Stimulated activated naive CD8-positive, alpha-beta T cell treated with anti-CD3 and anti-CD28 coated beads, Interleukin-15, Interleukin-2, amounts not matched to agents 100 ng/mL and 50 ng/mL, for 24 hours (primary cell): Measurements from ENCODE around the gene CCDC9.
"Not testable (repeated sequence)": the region's sequence is repeated elsewhere in the genome, so short reads cannot be mapped to it uniquely, and the experiment has no call there.

Experiments
- H3K27ac Mint-ChIP-seq: one replicate; pipeline ENCODE4 v1.8.0; 2021; ENCODE audit warnings: mild to moderate bottlenecking, mixed read lengths
- H3K27me3 Mint-ChIP-seq: one replicate; pipeline ENCODE4 v1.8.0; 2021; ENCODE audit warnings: mixed read lengths
- H3K36me3 Mint-ChIP-seq: one replicate; pipeline ENCODE4 v1.8.0; 2021; ENCODE audit warnings: low read depth, mixed read lengths
- H3K4me1 Mint-ChIP-seq: one replicate; pipeline ENCODE4 v1.8.0; 2021; ENCODE audit warnings: low read depth, mixed read lengths
- H3K4me3 Mint-ChIP-seq: one replicate; pipeline ENCODE4 v1.8.0; 2021; ENCODE audit warnings: mild to moderate bottlenecking, mixed read lengths
- H3K9me3 Mint-ChIP-seq: one replicate; pipeline ENCODE4 v1.8.0; 2021; ENCODE audit warnings: mixed read lengths

CCDC9 gene

DNA sequence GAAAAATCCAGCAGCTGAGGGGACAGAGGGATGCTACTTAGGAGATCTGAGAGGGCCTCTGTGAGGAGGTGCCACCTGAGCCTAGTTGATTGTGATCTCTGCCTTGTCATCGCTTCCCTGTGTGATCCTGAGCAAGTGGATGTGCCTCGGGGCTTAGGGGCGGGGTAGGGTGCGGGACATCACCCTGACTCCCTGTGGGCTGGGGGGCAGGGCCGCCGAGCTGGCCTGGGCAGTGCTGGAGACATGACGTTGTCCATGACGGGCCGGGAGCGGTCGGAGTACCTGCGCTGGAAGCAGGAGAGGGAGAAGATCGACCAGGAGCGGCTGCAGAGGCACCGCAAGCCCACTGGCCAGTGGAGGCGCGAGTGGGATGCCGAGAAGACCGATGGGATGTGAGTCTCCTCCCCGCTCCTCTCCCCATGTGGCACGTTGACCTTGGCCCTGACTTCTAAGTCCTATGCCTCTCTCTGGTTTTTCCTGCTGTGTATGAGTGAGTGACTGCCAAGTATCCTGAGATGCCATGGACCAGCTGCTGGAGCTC is 10.1 kb downstream of the CCDC9 start:
- H3K36me3 Mint-ChIP-seq: peaks cover 43% of the 10 kb centered on the region
- no peak overlapping the region for H3K4me3 Mint-ChIP-seq

DNA sequence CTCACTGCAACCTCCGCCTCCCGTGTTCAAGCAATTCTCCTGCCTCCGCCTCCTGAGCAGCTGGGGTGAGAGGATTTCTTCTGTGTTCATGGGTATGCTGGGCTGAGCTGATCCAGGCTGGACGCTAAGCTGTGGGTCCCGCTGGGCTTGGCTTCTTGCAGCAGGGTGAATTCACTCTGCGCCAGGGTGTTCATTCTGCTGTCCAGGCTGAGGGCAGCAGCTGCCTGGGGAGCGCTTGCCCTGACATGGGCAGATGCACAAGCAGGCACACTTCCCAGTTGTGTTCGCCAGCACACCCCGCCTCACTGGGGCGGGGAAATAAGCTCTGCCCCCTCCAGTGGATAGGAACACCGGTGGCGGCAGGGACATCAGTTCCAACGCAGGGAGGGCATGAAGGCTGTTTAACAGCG is 11.0 kb downstream of the CCDC9 start:
- Mint-ChIP-seq H3K27me3 (no peaks in the 10 kb centered on the region), H3K27ac (peak overlapping the region; percentile 40), H3K4me3 (no peak overlapping the region), H3K36me3 (peaks cover 41% of the 10 kb centered on the region), H3K4me1 (peaks cover 2% of the 10 kb centered on the region), H3K9me3 (no peaks in the 10 kb centered on the region)

More for the DNA sequence above, 10.1 kb downstream of the CCDC9 start:
- Mint-ChIP-seq H3K9me3 (no peaks in the 10 kb centered on the region), H3K4me1 (no peaks in the 10 kb centered on the region), H3K27ac (no peak overlapping the region), H3K27me3 (no peaks in the 10 kb centered on the region)

DNA sequence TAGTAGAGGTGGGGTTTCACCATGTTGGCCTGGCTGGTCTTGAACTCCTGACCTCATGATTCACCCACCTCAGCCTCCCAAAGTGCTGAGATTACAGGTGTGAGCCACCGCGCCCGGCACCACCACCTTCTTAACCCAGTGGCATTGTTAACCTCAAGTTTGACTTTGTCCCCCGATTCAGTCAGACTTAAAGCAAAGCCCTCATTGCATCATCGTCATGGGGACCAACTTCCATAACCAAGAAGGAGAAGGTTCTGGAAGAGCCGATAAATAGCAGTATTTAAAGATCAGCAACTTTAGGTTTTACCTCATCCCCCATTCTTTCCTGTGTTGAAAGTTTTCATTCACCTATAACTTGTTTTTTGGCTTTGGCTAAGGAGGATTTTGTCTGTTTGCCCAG is 11.7 kb downstream of the CCDC9 start:
- H3K9me3 Mint-ChIP-seq: no peaks in the 10 kb centered on the region
- H3K4me1 Mint-ChIP-seq: peaks cover 8% of the 10 kb centered on the region
- H3K27ac Mint-ChIP-seq: no peak overlapping the region
- H3K4me3 Mint-ChIP-seq: no peak overlapping the region
- H3K36me3 Mint-ChIP-seq: peaks cover 39% of the 10 kb centered on the region
- H3K27me3 Mint-ChIP-seq: no peaks in the 10 kb centered on the region

DNA sequence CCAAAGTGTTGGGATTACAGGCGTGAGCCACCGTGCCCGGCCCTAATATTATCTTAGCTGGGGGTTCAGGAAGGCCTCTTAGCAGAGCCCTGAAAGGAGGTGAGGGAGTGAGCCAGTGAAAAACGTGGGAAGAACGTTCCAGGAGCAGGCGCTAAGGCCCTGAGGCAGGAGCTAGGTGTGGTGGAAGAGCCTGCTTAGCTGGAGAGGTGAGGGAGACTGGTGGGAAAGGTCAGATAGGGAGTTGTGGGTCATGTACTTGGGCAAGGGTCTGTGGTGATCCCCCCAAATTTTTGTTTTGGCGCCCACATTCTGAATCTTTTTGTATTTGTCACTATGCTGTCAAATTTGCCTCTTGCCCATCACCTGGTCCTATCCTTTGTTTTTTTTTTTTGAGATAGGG is 13.3 kb downstream of the CCDC9 start:
- H3K4me1 Mint-ChIP-seq: peaks cover 9% of the 10 kb centered on the region
- H3K27me3 Mint-ChIP-seq: no peaks in the 10 kb centered on the region
- H3K4me3 Mint-ChIP-seq: no peak overlapping the region
- peaks cover 33% of the 10 kb centered on the region for H3K36me3 Mint-ChIP-seq
- no peaks in the 10 kb centered on the region for H3K9me3 Mint-ChIP-seq
- H3K27ac Mint-ChIP-seq: no peak overlapping the region

DNA sequence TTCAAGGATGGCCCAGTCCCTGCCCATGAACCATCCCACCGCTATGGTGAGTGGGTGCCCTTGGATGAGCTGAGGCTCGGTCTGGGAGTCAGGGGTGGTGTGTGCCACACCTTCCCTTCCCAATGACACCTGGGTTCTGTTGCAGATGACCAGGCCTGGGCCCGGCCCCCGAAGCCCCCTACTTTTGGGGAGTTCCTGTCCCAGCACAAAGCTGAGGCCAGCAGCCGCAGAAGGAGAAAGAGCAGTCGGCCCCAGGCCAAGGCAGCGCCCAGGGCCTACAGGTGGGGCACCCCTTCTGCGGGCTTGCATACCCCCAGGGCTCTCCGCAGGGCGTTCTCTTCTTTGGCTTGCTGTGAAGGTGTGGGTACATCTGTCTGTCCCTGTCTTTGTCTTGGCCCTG is 14.1 kb downstream of the CCDC9 start:
- no peak overlapping the region for H3K4me3 Mint-ChIP-seq
- H3K9me3 Mint-ChIP-seq: no peaks in the 10 kb centered on the region
- no peak overlapping the region for H3K27ac Mint-ChIP-seq
- H3K4me1 Mint-ChIP-seq: peaks cover 12% of the 10 kb centered on the region
- peaks cover 31% of the 10 kb centered on the region for H3K36me3 Mint-ChIP-seq
- H3K27me3 Mint-ChIP-seq: no peaks in the 10 kb centered on the region

DNA sequence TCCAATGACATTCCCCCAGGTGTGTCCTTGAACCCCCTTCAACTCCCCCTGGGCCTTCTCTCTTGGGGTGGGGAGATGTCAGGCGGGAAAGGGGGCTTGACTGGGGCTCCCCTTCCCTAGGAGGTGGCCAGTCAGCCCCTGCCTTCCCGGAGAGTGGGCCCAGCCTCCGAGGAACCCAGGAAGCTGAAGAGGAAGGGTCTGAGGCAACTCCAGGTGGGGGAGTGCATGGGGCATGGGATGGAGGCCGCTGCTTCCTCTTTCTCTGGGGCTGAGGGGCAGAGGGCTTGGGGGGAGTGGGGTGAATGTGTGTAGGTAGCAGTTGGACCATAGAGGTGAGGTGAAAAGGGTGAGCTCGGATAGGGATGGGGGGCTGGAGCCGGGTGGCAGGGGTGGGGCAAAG is 15.6 kb downstream of the CCDC9 start:
- H3K36me3 Mint-ChIP-seq: peaks cover 24% of the 10 kb centered on the region
- peak overlapping the region; percentile 91 for H3K4me3 Mint-ChIP-seq

DNA sequence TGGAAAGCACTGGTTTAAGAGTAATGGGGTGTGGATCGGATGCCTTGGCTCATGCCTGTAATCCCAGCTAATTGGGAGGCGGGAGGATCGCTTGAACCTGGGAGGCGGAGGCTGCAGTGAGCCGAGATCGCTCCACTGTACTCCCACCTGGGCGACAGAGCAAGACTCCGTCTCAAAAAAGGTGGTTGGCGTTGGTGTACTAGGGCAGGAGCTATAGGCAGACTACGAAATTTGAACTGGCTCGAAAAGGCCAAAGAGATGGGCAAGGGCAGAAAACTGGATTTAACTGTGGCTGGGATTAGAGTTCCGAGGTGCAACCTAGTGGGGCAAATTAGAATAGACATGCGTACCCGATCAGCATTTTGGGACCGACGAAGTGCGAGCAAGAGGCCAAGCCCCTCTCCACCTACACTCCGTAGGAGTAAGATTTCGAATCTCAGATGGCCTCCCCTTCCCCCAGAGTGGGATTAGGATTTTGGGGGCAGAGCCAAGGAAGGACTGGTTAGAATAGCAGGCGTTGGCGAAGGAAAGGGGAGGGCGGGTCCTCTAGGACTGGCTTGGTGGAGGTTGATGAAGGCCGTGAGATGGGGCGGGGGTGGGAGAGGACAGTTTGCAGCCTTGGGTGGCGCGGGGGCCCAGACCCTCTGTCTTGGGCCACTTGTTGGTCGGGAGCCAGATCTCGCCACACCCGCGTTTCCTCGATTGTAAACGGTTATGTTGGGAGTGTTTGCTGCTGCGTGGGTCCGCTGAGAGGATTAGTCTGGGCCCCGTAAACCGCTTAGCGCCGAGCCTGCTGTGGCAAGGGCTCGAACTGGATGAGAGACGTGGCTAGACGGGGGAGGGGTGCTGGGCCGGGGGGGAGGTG is 16.4 kb downstream of the CCDC9 start:
- peak overlapping the region; percentile 84 for H3K27ac Mint-ChIP-seq
- peaks cover 19% of the 10 kb centered on the region for H3K36me3 Mint-ChIP-seq

More for the DNA sequence above, 15.6 kb downstream of the CCDC9 start:
- Mint-ChIP-seq H3K27me3 (no peaks in the 10 kb centered on the region), H3K9me3 (no peaks in the 10 kb centered on the region), H3K27ac (no peak overlapping the region), H3K4me1 (peaks cover 17% of the 10 kb centered on the region)

DNA sequence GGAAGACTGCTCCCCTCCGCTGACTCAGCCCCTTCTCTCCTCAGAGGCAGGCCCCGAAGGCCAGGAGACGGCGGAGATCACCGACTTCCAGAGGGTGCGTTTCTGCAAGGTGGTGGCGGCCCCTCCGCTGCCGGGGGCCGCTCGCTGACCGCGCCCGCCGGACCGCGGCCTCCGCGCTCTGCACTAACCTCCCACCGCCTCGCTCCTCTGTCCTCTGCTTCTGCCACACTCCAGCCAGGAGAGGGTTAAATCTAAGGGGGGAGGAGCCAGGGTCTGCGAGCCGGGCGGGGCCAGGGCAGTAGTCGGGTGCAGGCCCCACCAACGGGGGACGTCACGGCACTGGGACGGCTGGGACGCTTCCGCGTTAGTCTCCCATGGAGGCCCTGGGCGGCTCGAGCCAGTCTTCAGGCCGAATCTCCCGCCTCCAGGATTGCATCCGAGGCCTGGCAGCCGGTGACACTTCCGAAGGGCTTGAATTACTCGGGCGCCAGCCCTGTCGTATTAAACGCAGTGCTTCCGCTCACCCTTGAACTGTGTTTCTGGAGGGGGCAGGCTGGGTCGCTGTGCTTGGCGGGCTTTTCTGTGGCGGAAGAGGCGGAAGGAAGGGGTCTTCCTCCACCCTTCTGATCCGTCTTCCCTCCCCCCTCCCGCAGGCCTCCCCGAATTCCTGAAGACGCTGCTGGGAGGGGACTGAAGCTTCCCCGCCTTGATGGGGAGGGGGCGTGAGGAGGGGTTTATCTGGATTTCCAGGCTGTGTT is 17.2 kb downstream of the CCDC9 start:
- peaks cover 11% of the 10 kb centered on the region for H3K36me3 Mint-ChIP-seq
- H3K27ac Mint-ChIP-seq: peak overlapping the region; percentile 99
- H3K4me3 Mint-ChIP-seq: peak overlapping the region; percentile 91
- no peaks in the 10 kb centered on the region for H3K9me3 Mint-ChIP-seq
- H3K4me1 Mint-ChIP-seq: peaks cover 17% of the 10 kb centered on the region
- no peaks in the 10 kb centered on the region for H3K27me3 Mint-ChIP-seq

More for the DNA sequence above, 16.4 kb downstream of the CCDC9 start:
- H3K27me3 Mint-ChIP-seq: no peaks in the 10 kb centered on the region
- no peaks in the 10 kb centered on the region for H3K9me3 Mint-ChIP-seq
- H3K4me1 Mint-ChIP-seq: peaks cover 17% of the 10 kb centered on the region
- H3K4me3 Mint-ChIP-seq: peak overlapping the region; percentile 91

DNA sequence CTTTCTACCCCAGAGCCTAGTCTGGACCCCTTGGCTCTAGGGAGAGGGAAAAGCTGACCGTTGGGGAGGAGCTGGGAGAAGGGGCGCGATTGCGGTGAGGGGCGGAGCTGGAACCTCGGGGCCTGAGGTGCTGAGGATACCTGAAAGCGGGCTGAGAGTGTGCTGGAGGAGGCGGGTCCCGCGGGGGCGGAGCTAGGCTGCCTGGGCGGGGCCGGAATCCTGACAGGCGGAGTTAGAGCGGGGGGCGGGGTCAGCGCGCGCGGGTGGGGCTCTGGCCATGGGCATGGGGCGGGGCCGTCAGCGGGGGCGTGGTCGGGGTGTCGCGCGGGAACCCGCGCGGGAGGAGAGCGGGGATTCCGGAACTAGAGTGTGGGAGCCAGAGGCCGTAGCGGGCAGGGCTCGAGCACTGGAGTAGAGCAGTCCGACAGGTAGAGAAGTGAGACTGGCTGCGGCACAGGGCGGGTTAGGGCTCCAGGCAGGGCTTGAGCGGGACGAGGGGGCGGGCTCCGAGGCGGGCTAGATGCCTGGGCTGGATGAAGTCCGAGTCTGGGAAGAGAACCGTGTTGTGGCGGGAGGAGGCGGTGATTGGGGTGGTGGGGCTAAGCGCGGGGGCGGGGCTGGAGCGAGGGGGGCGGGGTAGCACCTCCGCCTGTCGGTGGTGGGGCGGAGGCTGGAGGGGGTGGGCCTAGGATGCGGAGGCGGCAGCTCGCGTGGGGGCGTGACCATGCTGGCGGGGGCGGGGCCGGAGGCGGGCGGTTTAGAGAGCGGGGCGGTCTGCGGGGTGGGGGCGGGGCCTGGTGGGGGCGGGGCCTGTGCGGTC is 18.0 kb downstream of the CCDC9 start, which contains the start of gene INAFM1:
TSS of gene INAFM1 (plus strand) at position 815 of the 820 bp plus-strand sequence. CDS start 35 bp downstream, outside the sequence.
- peaks cover 17% of the 10 kb centered on the region for H3K4me1 Mint-ChIP-seq
- no peaks in the 10 kb centered on the region for H3K9me3 Mint-ChIP-seq
- peaks cover 11% of the 10 kb centered on the region for H3K36me3 Mint-ChIP-seq
- H3K27ac Mint-ChIP-seq: peak within 1 kb of the TSS; percentile 99
- peak within 1 kb of the TSS; percentile 91 for H3K4me3 Mint-ChIP-seq
- H3K27me3 Mint-ChIP-seq: no peaks in the 10 kb centered on the region

DNA sequence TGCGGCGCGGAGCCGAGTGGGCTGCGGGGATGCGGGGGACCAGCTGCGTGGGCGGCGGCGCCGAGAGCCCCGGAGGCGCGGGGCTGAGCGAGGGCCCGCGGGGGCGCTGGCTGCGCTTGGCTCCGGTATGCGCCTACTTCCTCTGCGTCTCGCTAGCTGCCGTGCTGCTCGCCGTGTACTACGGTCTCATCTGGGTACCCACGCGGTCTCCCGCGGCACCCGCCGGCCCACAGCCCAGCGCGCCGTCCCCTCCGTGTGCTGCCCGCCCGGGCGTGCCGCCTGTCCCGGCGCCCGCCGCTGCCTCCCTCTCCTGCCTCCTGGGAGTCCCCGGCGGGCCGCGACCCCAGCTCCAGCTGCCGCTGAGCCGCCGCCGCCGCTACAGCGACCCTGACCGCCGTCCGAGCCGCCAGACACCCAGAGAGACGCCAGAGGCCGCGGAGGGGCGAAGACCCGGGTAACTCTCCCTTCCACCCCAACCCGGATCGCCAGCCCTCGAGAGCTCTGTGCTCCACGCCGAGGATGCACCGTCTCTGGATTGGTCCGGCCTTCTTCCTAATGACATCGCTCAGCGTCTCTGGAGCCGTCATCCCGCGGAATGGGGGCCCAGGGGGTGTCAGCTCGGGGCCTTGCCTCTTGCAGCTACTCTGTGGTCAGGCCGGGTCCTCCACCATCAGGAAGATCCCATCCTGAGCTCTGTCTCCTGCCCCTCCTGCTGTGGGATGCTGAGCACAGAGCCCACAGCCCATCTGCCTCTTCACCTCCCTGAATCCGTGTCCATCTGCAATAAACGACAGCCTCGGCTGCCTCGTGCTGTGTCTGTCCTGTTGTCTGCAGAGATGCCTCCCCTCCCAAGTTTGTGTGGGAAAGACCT is 18.8 kb downstream of the CCDC9 start:
- peak overlapping the region; percentile 79 for H3K4me3 Mint-ChIP-seq
- H3K27ac Mint-ChIP-seq: peak overlapping the region; percentile 26
- H3K4me1 Mint-ChIP-seq: peaks cover 17% of the 10 kb centered on the region
- H3K36me3 Mint-ChIP-seq: peaks cover 11% of the 10 kb centered on the region
- H3K27me3 Mint-ChIP-seq: no peaks in the 10 kb centered on the region
- no peaks in the 10 kb centered on the region for H3K9me3 Mint-ChIP-seq

DNA sequence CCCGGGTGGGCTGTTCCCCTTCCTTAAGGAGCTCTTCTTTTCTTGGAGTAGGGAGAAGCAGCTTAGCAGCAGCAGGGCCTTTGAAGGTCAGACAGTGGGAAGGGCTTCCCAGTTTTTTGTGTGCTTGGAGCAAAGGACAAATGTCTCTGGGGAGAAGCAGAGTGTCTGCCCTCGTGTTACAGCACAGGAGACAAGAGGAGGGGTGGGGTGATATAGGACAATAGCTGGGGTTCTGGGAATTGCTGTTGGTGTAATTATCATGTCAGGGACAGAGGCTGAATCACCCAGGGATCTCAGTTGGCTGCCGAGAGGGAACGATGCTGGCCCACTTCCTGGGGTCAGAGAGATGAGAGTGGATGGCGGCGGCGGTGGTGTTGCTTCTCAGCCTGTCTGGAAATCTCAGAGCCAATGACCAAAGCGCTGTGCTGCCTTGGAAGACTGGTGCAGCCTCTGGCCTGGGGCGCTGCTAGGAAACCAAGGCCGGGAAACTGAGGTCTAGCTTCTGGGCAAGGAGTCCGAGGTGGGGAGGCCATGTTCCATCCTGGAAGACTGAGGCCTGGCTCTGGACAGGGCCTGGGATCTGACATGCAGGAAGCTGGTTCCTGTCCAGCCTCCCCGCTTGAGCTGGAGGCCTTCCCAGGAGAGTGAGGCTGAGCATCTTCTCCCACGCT is 19.6 kb downstream of the CCDC9 start:
- Mint-ChIP-seq H3K4me1 (peaks cover 17% of the 10 kb centered on the region), H3K27ac (peak overlapping the region; percentile 26), H3K36me3 (peaks cover 7% of the 10 kb centered on the region), H3K9me3 (no peaks in the 10 kb centered on the region), H3K27me3 (no peaks in the 10 kb centered on the region), H3K4me3 (peak overlapping the region; percentile 79)

DNA sequence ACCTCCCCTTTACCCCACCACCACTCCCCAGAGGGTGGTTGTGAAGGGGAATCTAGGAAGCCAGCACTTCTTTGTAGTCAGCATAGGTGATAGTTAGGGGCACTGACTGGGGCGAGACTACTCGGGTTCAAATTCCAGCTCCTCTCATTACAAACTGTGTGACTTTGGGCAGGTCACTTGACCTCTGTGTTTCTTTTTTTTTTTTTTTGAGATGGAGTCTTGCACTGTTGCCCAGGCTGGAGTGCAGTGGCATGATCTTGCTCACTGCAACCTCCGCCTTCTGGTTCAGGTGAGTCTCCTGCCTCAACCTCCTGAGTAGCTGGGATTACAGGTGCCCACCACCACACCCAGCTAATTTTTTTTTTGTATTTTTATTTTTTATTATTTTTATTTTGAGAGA is 20.2 kb downstream of the CCDC9 start:
- peak overlapping the region; percentile 79 for H3K4me3 Mint-ChIP-seq
- not testable (repeated sequence) for H3K27me3 Mint-ChIP-seq, H3K9me3 Mint-ChIP-seq, H3K36me3 Mint-ChIP-seq, H3K27ac Mint-ChIP-seq
- peaks cover 17% of the 10 kb centered on the region for H3K4me1 Mint-ChIP-seq

DNA sequence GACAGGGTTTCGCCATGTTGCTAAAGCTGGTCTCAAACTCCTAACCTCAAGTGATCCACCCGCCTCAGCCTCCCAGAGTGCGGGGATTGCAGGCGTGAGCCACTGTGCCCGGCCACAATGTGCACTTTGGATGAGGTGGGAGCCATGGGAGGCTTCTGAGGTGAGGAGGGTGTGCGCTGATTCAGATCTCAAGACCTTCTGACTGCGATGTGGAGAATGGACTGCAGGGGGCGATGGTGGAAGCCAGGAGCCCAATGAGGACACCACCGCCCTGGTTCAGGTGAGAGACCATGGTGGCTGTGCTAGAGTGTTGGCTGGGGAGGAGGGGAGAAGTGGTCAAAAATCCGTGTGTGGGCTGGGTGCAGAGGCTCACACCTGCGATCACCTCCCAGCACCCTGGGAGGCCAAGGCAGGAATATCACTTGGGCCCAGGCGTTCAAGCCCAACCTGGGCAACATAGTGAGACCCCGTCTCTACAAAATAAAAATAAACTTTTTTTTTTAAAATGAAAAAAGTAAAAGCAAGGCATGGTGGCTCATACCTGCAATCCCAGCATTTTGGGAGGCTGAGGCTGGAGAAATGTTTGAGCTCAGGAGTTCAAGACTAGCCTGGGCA is 24.0 kb downstream of the CCDC9 start:
- Mint-ChIP-seq H3K9me3 (no peaks in the 10 kb centered on the region), H3K27me3 (no peaks in the 10 kb centered on the region), H3K36me3 (peaks cover 5% of the 10 kb centered on the region), H3K27ac (no peak overlapping the region), H3K4me1 (peaks cover 7% of the 10 kb centered on the region), H3K4me3 (no peak overlapping the region)
